Chondrocyte (in vitro differentiated cells): ENCODE measurements around the gene GRID2. TPM values are rescaled to one million over a fixed set of nuclear protein-coding genes. Genes with fewer than 3 reads are reported as not detected.

Experiments
- DNase-seq: peaks from one replicate; pipeline ENCODE4 v3.0.0; 2021; ENCODE audit warnings: mixed read lengths, low spot score
- H3K27ac Mint-ChIP-seq: one replicate; pipeline ENCODE4 v1.8.0; 2021; ENCODE audit warnings: mild to moderate bottlenecking, moderate library complexity, mixed read lengths; ENCODE audit not compliant: unreplicated experiment
- H3K27me3 Mint-ChIP-seq: 2 replicates; pipeline ENCODE4 v1.8.0; 2021; ENCODE audit warnings: low read depth, mixed read lengths
- H3K36me3 Mint-ChIP-seq: 2 replicates; pipeline ENCODE4 v1.8.0; 2021; ENCODE audit warnings: low read depth, mixed read lengths
- H3K4me1 Mint-ChIP-seq: 2 replicates; pipeline ENCODE4 v1.8.0; 2021; ENCODE audit warnings: low read depth, mild to moderate bottlenecking, mixed read lengths
- H3K4me3 Mint-ChIP-seq: one replicate; pipeline ENCODE4 v1.8.0; 2021; ENCODE audit warnings: mild to moderate bottlenecking, moderate library complexity, mixed read lengths; ENCODE audit not compliant: unreplicated experiment
- H3K9me3 Mint-ChIP-seq: 2 replicates; pipeline ENCODE4 v1.8.0; 2021; ENCODE audit warnings: low read depth, mixed read lengths
- CTCF ChIP-seq: fragments of 200-600 bp; sonication (generic); IDR thresholded peaks from 2 replicates; pipeline ENCODE4 v1.5.0; 2021; ENCODE audit warnings: antibody characterized with exemption, mild to moderate bottlenecking, moderate library complexity
- total RNA-seq: library from RNA; stranded (reverse); gene quantifications from 3 replicates; pipeline ENCODE4 v1.2.1, GENCODE V29; 2021

Gene GRID2
- total RNA-seq, 1 donor from 2014 or later = not detected

GRCh38 chr4:93312299-93312698 lies 1008.5 kb downstream of the GRID2 start:
- TF ChIP-seq CTCF = no peak
- H3K36me3 Mint-ChIP-seq = no peaks in the 10 kb centered on the region

GRCh38 chr4:93313197-93313596 lies 1009.4 kb downstream of the GRID2 start:
- no peak for DNase-seq
- Mint-ChIP-seq H3K27me3 (no peaks in the 10 kb centered on the region), H3K4me3 (no peak overlapping the region), H3K36me3 (no peaks in the 10 kb centered on the region), H3K27ac (no peak overlapping the region), H3K4me1 (peaks cover 14% of the 10 kb centered on the region), H3K9me3 (no peaks in the 10 kb centered on the region)
- TF ChIP-seq CTCF = no peak

More at GRCh38 chr4:93312299-93312698, 1008.5 kb downstream of the GRID2 start:
- H3K27me3 Mint-ChIP-seq = no peaks in the 10 kb centered on the region
- DNase-seq = no peak
- H3K4me1 Mint-ChIP-seq = peaks cover 10% of the 10 kb centered on the region
- no peak overlapping the region for H3K4me3 Mint-ChIP-seq
- no peaks in the 10 kb centered on the region for H3K9me3 Mint-ChIP-seq
- no peak overlapping the region for H3K27ac Mint-ChIP-seq

- Mint-ChIP-seq H3K4me1 (peaks cover 18% of the 10 kb centered on the region), H3K36me3 (no peaks in the 10 kb centered on the region), H3K9me3 (no peaks in the 10 kb centered on the region), H3K27me3 (no peaks in the 10 kb centered on the region), H3K4me3 (no peak overlapping the region), H3K27ac (no peak overlapping the region)
- no peak for TF ChIP-seq CTCF
- no peak for DNase-seq
Measured at GRCh38 chr4:93317057-93317456, 1013.3 kb downstream of the GRID2 start.

- no peaks in the 10 kb centered on the region for H3K9me3 Mint-ChIP-seq
- no peak overlapping the region for H3K4me3 Mint-ChIP-seq
- H3K27ac Mint-ChIP-seq = no peak overlapping the region
- H3K36me3 Mint-ChIP-seq = no peaks in the 10 kb centered on the region
- peaks cover 18% of the 10 kb centered on the region for H3K4me1 Mint-ChIP-seq
- no peaks in the 10 kb centered on the region for H3K27me3 Mint-ChIP-seq
- TF ChIP-seq CTCF = no peak
- DNase-seq = no peak
Measured at GRCh38 chr4:93317561-93317960, 1013.8 kb downstream of the GRID2 start.

- TF ChIP-seq CTCF = no peak
- H3K27ac Mint-ChIP-seq = no peak overlapping the region
- no peaks in the 10 kb centered on the region for H3K27me3 Mint-ChIP-seq
- no peaks in the 10 kb centered on the region for H3K36me3 Mint-ChIP-seq
- H3K4me1 Mint-ChIP-seq = peaks cover 13% of the 10 kb centered on the region
- DNase-seq = no peak
- H3K9me3 Mint-ChIP-seq = no peaks in the 10 kb centered on the region
- H3K4me3 Mint-ChIP-seq = no peak overlapping the region
Measured at GRCh38 chr4:93319041-93319440, 1015.3 kb downstream of the GRID2 start.
